C1 segment of cervical spinal cord (tissue), 14 donors: ENCODE measurements around the gene TMEM141.

ENCODE experiments used
- DNase-seq, 14 donors: peaks; one replicate each; lab custom pipeline; 2025; lab: John Stamatoyannopoulos, UW

The TMEM141 gene

GRCh38 chr9:136814725-136815421 lies 23.7 kb downstream of the TMEM141 start:
- no peak for DNase-seq

GRCh38 chr9:136815422-136815782 lies 24.3 kb downstream of the TMEM141 start:
- no peak for DNase-seq

- peak in 1 of 14 donors; percentile 59 for DNase-seq
Measured at GRCh38 chr9:136820971-136821825, 30.1 kb downstream of the TMEM141 start.

GRCh38 chr9:136821826-136822544 lies 30.8 kb downstream of the TMEM141 start:
- DNase-seq = peak in 1 of 14 donors; percentile 83

GRCh38 chr9:136823136-136824046 lies 32.2 kb downstream of the TMEM141 start:
- peak in 1 of 14 donors; percentile 83 for DNase-seq

- DNase-seq = no peak
Measured at GRCh38 chr9:136824496-136825225, 33.5 kb downstream of the TMEM141 start.

- DNase-seq = peak in 1 of 14 donors; percentile 42
Measured at GRCh38 chr9:136825295-136826187, 34.4 kb downstream of the TMEM141 start.

- no peak for DNase-seq
Measured at GRCh38 chr9:136826188-136826541, 35.0 kb downstream of the TMEM141 start.

GRCh38 chr9:136826703-136827582 lies 35.8 kb downstream of the TMEM141 start:
- no peak for DNase-seq

- DNase-seq = no peak
Measured at GRCh38 chr9:136827794-136828473, 36.8 kb downstream of the TMEM141 start.

- no peak for DNase-seq
Measured at GRCh38 chr9:136828474-136829140, 37.5 kb downstream of the TMEM141 start.

- DNase-seq = no peak
Measured at GRCh38 chr9:136829412-136829811, 38.3 kb downstream of the TMEM141 start.

GRCh38 chr9:136829981-136830885 lies 39.1 kb downstream of the TMEM141 start:
- peak in 1 of 14 donors; percentile 56 for DNase-seq

GRCh38 chr9:136831002-136831719 lies 40.0 kb downstream of the TMEM141 start:
- no peak for DNase-seq

- DNase-seq = no peak
Measured at GRCh38 chr9:136831720-136832104, 40.6 kb downstream of the TMEM141 start.

GRCh38 chr9:136832581-136832980 lies 41.4 kb downstream of the TMEM141 start:
- DNase-seq = no peak
